CD8-positive, alpha-beta memory T cell (primary cell): Measurements from ENCODE around the gene GATAD2A. TPM values are rescaled to one million over a fixed set of nuclear protein-coding genes. Genes with fewer than 3 reads are reported as not detected.

Experiments used
- CTCF ChIA-PET: fragments of 350-600 bp; sonication (Branson Sonifier 250); formaldehyde crosslinking; loops from one replicate; lab custom pipeline; 2021; ENCODE audit warnings: antibody characterized with exemption; lab: Charles Lee
- POLR2A ChIA-PET: fragments of 350-600 bp; sonication (Branson Sonifier 250); formaldehyde crosslinking; loops from one replicate; lab custom pipeline; 2021; ENCODE audit warnings: antibody characterized with exemption; lab: Charles Lee
- DNase-seq, 5 donors: peaks; one replicate each; pipeline versions ENCODE4 v3.0.0 to v3.0.0-alpha.2; 2020 to 2022; ENCODE audit warnings: mixed read lengths in 1 of 5
- H3K27ac ChIP-seq: one replicate; pipeline ENCODE4 v1.7.0; 2013; ENCODE audit warnings: low read depth, mild to moderate bottlenecking, low read length, moderate library complexity
- H3K27me3 ChIP-seq: 2 replicates; pipeline ENCODE4 v1.7.0; 2013; ENCODE audit warnings: low read length, mild to moderate bottlenecking; ENCODE audit not compliant: insufficient read depth, poor library complexity, severe bottlenecking
- H3K36me3 ChIP-seq: 2 replicates; pipeline ENCODE4 v1.7.0; 2013; ENCODE audit warnings: mild to moderate bottlenecking, low read length, moderate library complexity; ENCODE audit not compliant: insufficient read depth
- H3K4me1 ChIP-seq: 2 replicates; pipeline ENCODE4 v1.7.0; 2013; ENCODE audit warnings: mild to moderate bottlenecking, low read length, moderate library complexity; ENCODE audit not compliant: insufficient read depth
- H3K4me3 ChIP-seq: 2 replicates; pipeline ENCODE4 v1.7.0; 2013; ENCODE audit warnings: mild to moderate bottlenecking, low read length
- H3K9me3 ChIP-seq: 2 replicates; pipeline ENCODE4 v1.7.0; 2013; ENCODE audit warnings: mild to moderate bottlenecking, low read length
- H3K27ac Mint-ChIP-seq, 8 donors: one replicate each; pipeline ENCODE4 v1.8.0; 2020 to 2021; ENCODE audit warnings: mixed read lengths in 8 of 8, mild to moderate bottlenecking in 6 of 8, inconsistent platforms in 3 of 8, moderate library complexity in 3 of 8
- H3K27me3 Mint-ChIP-seq, 2 donors: one replicate each; pipeline ENCODE4 v1.8.0; 2020 to 2021; ENCODE audit warnings: mixed read lengths in 2 of 2, mild to moderate bottlenecking in 1 of 2, moderate library complexity in 1 of 2
- H3K36me3 Mint-ChIP-seq, 3 donors: one replicate each; pipeline ENCODE4 v1.8.0; 2020 to 2021; ENCODE audit warnings: mixed read lengths in 3 of 3, inconsistent platforms in 1 of 3, mild to moderate bottlenecking in 1 of 3
- H3K4me1 Mint-ChIP-seq, 3 donors: one replicate each; pipeline ENCODE4 v1.8.0; 2020 to 2021; ENCODE audit warnings: mixed read lengths in 3 of 3, inconsistent platforms in 1 of 3, mild to moderate bottlenecking in 1 of 3
- H3K4me3 Mint-ChIP-seq, 7 donors: one replicate each; pipeline ENCODE4 v1.8.0; 2020 to 2021; ENCODE audit warnings: mixed read lengths in 7 of 7, mild to moderate bottlenecking in 6 of 7, moderate library complexity in 4 of 7, inconsistent platforms in 2 of 7
- H3K9me3 Mint-ChIP-seq, 5 donors: one replicate each; pipeline ENCODE4 v1.8.0; 2020 to 2022; ENCODE audit warnings: mixed read lengths in 5 of 5, mild to moderate bottlenecking in 3 of 5, moderate library complexity in 2 of 5, inconsistent platforms in 1 of 5
- polyA plus RNA-seq: library from polyadenylated mRNA; unstranded; fragments of 300-500 nt; fragmentation: Illumina TruSeq; gene quantifications from one replicate; pipeline ENCODE4 v1.2.3, GENCODE V29; 2021
- total RNA-seq, 2 experiments: library from RNA; stranded (reverse); gene quantifications; one replicate each; pipeline ENCODE4 v1.2.3, GENCODE V29; 2021

GATAD2A gene
- total and polyA plus RNA-seq, 3 experiments from 2014 or later = 46.9 to 182 (median 176) TPM

GRCh38 chr19:19459707-19460251, 54.3 kb downstream of the GATAD2A start:
- CTCF ChIA-PET = interaction anchor here (0.8 to 3.0 kb wide), 7 partner anchors 12 to 93 kb away, joined by 3 to 18 read pairs (median 4); partner anchors contain the start of gene GATAD2A
- H3K4me1 ChIP-seq = peaks cover 90% of the 10 kb centered on the region
- H3K9me3 ChIP-seq = no peaks in the 10 kb centered on the region
- H3K27ac Mint-ChIP-seq = peak overlapping the region; percentile 97 to 100 (median 99)
- peaks cover 5% of the 10 kb centered on the region for H3K36me3 ChIP-seq
- no peaks in the 10 kb centered on the region for H3K27me3 ChIP-seq
- H3K27ac ChIP-seq = peak overlapping the region; percentile 82
- peaks cover 0 to 13% (median 2%) of the 10 kb centered on the region in 3 donors for H3K36me3 Mint-ChIP-seq
- peak overlapping the region; percentile 85 to 93 (median 89) for H3K4me3 Mint-ChIP-seq
- no peaks in the 10 kb centered on the region for H3K9me3 Mint-ChIP-seq
- POLR2A ChIA-PET = interaction anchor here (0.6 to 2.7 kb wide), 9 partner anchors 8 to 146 kb away, joined by 4 to 17 read pairs (median 6); partner anchors contain the start of gene GATAD2A
- H3K4me1 Mint-ChIP-seq = peaks cover 75 to 92% (median 77%) of the 10 kb centered on the region in 3 donors
- DNase-seq = peak; percentile 55 to 83 (median 67)
- peak overlapping the region; percentile 52 for H3K4me3 ChIP-seq
- no peaks in the 10 kb centered on the region for H3K27me3 Mint-ChIP-seq

- Histone ChIP-seq H3K36me3 (peaks cover 10% of the 10 kb centered on the region), H3K4me1 (peaks cover 90% of the 10 kb centered on the region), H3K9me3 (no peaks in the 10 kb centered on the region), H3K27ac (peak overlapping the region; percentile 82), H3K27me3 (no peaks in the 10 kb centered on the region), H3K4me3 (peak overlapping the region; percentile 52)
- ChIA-PET CTCF (interaction anchor here (1.0 to 3.0 kb wide), 4 partner anchors 29 to 94 kb away, joined by 4 to 18 read pairs (median 6); partner anchors contain the start of gene GATAD2A), POLR2A (interaction anchor here (0.6 to 2.7 kb wide), 7 partner anchors 9 to 146 kb away, joined by 4 to 17 read pairs (median 6); partner anchors contain the start of gene GATAD2A)
- DNase-seq = peak in 3 of 5 donors; percentile 21 to 53 (median 34)
- H3K4me3 Mint-ChIP-seq = peak overlapping the region; percentile 85 to 93 (median 89)
- no peaks in the 10 kb centered on the region for H3K9me3 Mint-ChIP-seq
- peaks cover 2 to 18% (median 3%) of the 10 kb centered on the region in 3 donors for H3K36me3 Mint-ChIP-seq
- no peaks in the 10 kb centered on the region for H3K27me3 Mint-ChIP-seq
- H3K27ac Mint-ChIP-seq = peak overlapping the region; percentile 97 to 100 (median 99)
- peaks cover 79 to 95% (median 80%) of the 10 kb centered on the region in 3 donors for H3K4me1 Mint-ChIP-seq
Measured at GRCh38 chr19:19460258-19460731, 54.8 kb downstream of the GATAD2A start.

GRCh38 chr19:19460761-19461265, 55.3 kb downstream of the GATAD2A start:
- peak overlapping the region; percentile 85 to 93 (median 89) for H3K4me3 Mint-ChIP-seq
- H3K27me3 ChIP-seq = no peaks in the 10 kb centered on the region
- peaks cover 2 to 24% (median 4%) of the 10 kb centered on the region in 3 donors for H3K36me3 Mint-ChIP-seq
- H3K4me1 ChIP-seq = peaks cover 90% of the 10 kb centered on the region
- H3K9me3 ChIP-seq = no peaks in the 10 kb centered on the region
- peak overlapping the region; percentile 97 to 100 (median 99) for H3K27ac Mint-ChIP-seq
- peaks cover 15% of the 10 kb centered on the region for H3K36me3 ChIP-seq
- H3K9me3 Mint-ChIP-seq = no peaks in the 10 kb centered on the region
- H3K27me3 Mint-ChIP-seq = no peaks in the 10 kb centered on the region
- H3K4me3 ChIP-seq = peak overlapping the region; percentile 52
- H3K4me1 Mint-ChIP-seq = peaks cover 82 to 94% (median 82%) of the 10 kb centered on the region in 3 donors
- POLR2A ChIA-PET = interaction anchor here (0.6 to 2.7 kb wide), 4 partner anchors 9 to 56 kb away, joined by 3 to 17 read pairs (median 5); partner anchors contain the start of gene GATAD2A
- CTCF ChIA-PET = interaction anchor here (1.4 kb wide), 1 partner anchor 55 kb away, joined by 4 read pairs; the partner anchor contains the start of gene GATAD2A
- H3K27ac ChIP-seq = peak overlapping the region; percentile 82
- DNase-seq = peak; percentile 53 to 76 (median 64)

- ChIA-PET POLR2A (interaction anchor here (0.6 kb wide), 1 partner anchor 27 kb away, joined by 3 read pairs; no protein-coding TSS in a partner anchor), CTCF (interaction anchor here (1.4 kb wide), 1 partner anchor 55 kb away, joined by 4 read pairs; the partner anchor contains the start of gene GATAD2A)
- peaks cover 86% of the 10 kb centered on the region for H3K4me1 ChIP-seq
- Mint-ChIP-seq H3K9me3 (no peaks in the 10 kb centered on the region), H3K4me1 (peaks cover 82 to 95% (median 84%) of the 10 kb centered on the region in 3 donors), H3K27me3 (no peaks in the 10 kb centered on the region), H3K27ac (peak overlapping the region; percentile 97 to 100 (median 99)), H3K4me3 (peak overlapping the region; percentile 85 to 93 (median 89)), H3K36me3 (peaks cover 7 to 26% (median 9%) of the 10 kb centered on the region in 3 donors)
- peak overlapping the region; percentile 52 for H3K4me3 ChIP-seq
- DNase-seq = no peak
- H3K9me3 ChIP-seq = no peaks in the 10 kb centered on the region
- no peaks in the 10 kb centered on the region for H3K27me3 ChIP-seq
- H3K36me3 ChIP-seq = peaks cover 20% of the 10 kb centered on the region
- H3K27ac ChIP-seq = peak overlapping the region; percentile 82
Measured at GRCh38 chr19:19461306-19461670, 55.8 kb downstream of the GATAD2A start.

- peak overlapping the region; percentile 82 for H3K27ac ChIP-seq
Measured at GRCh38 chr19:19461671-19462622, 56.5 kb downstream of the GATAD2A start.

GRCh38 chr19:19463348-19464117, 58.1 kb downstream of the GATAD2A start:
- Mint-ChIP-seq H3K27me3 (no peaks in the 10 kb centered on the region), H3K4me3 (peak overlapping the region in 5 of 7 donors; percentile 34 to 66 (median 53)), H3K27ac (peak overlapping the region; percentile 83 to 99 (median 90)), H3K4me1 (peaks cover 70 to 80% (median 74%) of the 10 kb centered on the region in 3 donors), H3K36me3 (peaks cover 25 to 43% (median 32%) of the 10 kb centered on the region in 3 donors), H3K9me3 (peaks cover 12 to 16% (median 13%) of the 10 kb centered on the region in 5 donors)
- peak overlapping the region; percentile 82 for H3K27ac ChIP-seq
- peaks cover 34% of the 10 kb centered on the region for H3K36me3 ChIP-seq
- CTCF ChIA-PET = interaction anchor here (1.0 to 1.2 kb wide), 2 partner anchors 26 to 27 kb away, joined by 3 read pairs; no protein-coding TSS in a partner anchor
- H3K4me1 ChIP-seq = peaks cover 64% of the 10 kb centered on the region
- no peak for DNase-seq
- POLR2A ChIA-PET = interaction anchor here (0.8 kb wide), 1 partner anchor 10 kb away, joined by 6 read pairs; no protein-coding TSS in a partner anchor
- no peak overlapping the region for H3K4me3 ChIP-seq
- H3K9me3 ChIP-seq = peaks cover 13% of the 10 kb centered on the region
- H3K27me3 ChIP-seq = no peaks in the 10 kb centered on the region

More at GRCh38 chr19:19461671-19462622, 56.5 kb downstream of the GATAD2A start:
- Mint-ChIP-seq H3K27me3 (no peaks in the 10 kb centered on the region), H3K4me1 (peaks cover 78 to 91% (median 83%) of the 10 kb centered on the region in 3 donors), H3K27ac (peak overlapping the region; percentile 97 to 100 (median 99)), H3K9me3 (peaks cover 0 to 2% (median 0%) of the 10 kb centered on the region in 5 donors), H3K36me3 (peaks cover 13 to 31% (median 16%) of the 10 kb centered on the region in 3 donors), H3K4me3 (peak overlapping the region; percentile 52 to 93 (median 89))
- ChIA-PET CTCF (interaction anchor here (1.2 to 1.4 kb wide), 2 partner anchors 19 to 56 kb away, joined by 3 to 4 read pairs; partner anchors contain the start of gene GATAD2A), POLR2A (no interaction called here)
- Histone ChIP-seq H3K4me3 (peak overlapping the region; percentile 52), H3K9me3 (no peaks in the 10 kb centered on the region), H3K4me1 (peaks cover 80% of the 10 kb centered on the region), H3K27me3 (no peaks in the 10 kb centered on the region), H3K36me3 (peaks cover 24% of the 10 kb centered on the region)
- DNase-seq = peak in 3 of 5 donors; percentile 18 to 58 (median 28)
